WTC11 (cell line): ENCODE data around the gene EFCC1.

ENCODE experiments used
- CTCF ChIP-seq: fragments of 200-600 bp; IDR thresholded peaks from 2 replicates; pipeline ENCODE4 v1.8.0; 2022; ENCODE audit warnings: antibody characterized with exemption
- ETV6 ChIP-seq: sonication (generic); formaldehyde crosslinking; IDR thresholded peaks from 2 replicates; pipeline ENCODE4 v1.8.1; 2022; ENCODE audit warnings: mild to moderate bottlenecking, missing genetic modification reagents
- USF1 ChIP-seq: sonication (generic); formaldehyde crosslinking; IDR thresholded peaks from 2 replicates; pipeline ENCODE4 v1.8.0; 2022; ENCODE audit warnings: mild to moderate bottlenecking, missing genetic modification reagents

DNA sequence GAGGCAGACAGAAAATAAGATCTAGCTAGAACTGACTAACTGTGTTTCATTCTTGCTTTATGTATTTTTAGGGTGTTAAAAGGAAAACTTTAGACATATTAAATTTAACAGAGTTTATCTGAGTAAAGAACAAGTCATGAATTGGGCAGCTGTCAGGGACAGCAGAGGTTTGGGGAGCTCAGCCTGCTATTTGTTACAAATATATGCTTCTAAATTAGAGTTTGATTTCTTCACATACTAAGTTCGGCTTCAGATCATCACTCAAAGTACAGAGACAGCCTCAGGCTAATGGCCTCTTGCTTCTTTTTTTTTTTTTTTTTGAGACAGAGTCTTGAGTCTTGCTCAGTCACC, 21.9 kb downstream of the EFCC1 start:
- TF ChIP-seq CTCF (no peak), USF1 (no peak), ETV6 (CRISPR knock-in tag) (no peak)
